Left kidney (tissue), 2 donors: ENCODE data around the gene KRTAP10-3. TPM values are rescaled to one million over a fixed set of nuclear protein-coding genes. Genes with fewer than 3 reads are reported as not detected.
"Not testable (repeated sequence)": the region's sequence is repeated elsewhere in the genome, so short reads cannot be mapped to it uniquely, and the experiment has no call there.

Source experiments
- DNase-seq: peaks from one replicate; pipeline ENCODE4 v3.0.0-alpha.2; 2013
- polyA plus RNA-seq: library from polyadenylated mRNA; unstranded; fragments of 120-200 nt; gene quantifications from one replicate; pipeline ENCODE4 v1.2.1, GENCODE V29; 2013; ENCODE audit not compliant: insufficient read length

KRTAP10-3 gene
- polyA plus RNA-seq, 1 donor, result not detected

GRCh38 chr21:44571296-44571695 is 12.7 kb upstream of the KRTAP10-3 start:
- DNase-seq, result no peak

GRCh38 chr21:44569861-44570517 is 11.4 kb upstream of the KRTAP10-3 start:
- DNase-seq, result no peak

- DNase-seq, result no peak
These were observed 10.3 kb upstream of the KRTAP10-3 start for GRCh38 chr21:44568667-44569556.

- no peak for DNase-seq
These were observed 9.7 kb upstream of the KRTAP10-3 start for GRCh38 chr21:44568261-44568660.

- DNase-seq, result no peak
These were observed 9.0 kb upstream of the KRTAP10-3 start for GRCh38 chr21:44567481-44568171.

- DNase-seq, result no peak
These were observed 7.8 kb upstream of the KRTAP10-3 start for GRCh38 chr21:44566403-44566802.

GRCh38 chr21:44564886-44565598 is 6.4 kb upstream of the KRTAP10-3 start:
- no peak for DNase-seq

- DNase-seq, result no peak
These were observed 5.5 kb upstream of the KRTAP10-3 start for GRCh38 chr21:44564099-44564498.

GRCh38 chr21:44558329-44558675 is 293 bp downstream of the KRTAP10-3 start:
- DNase-seq, result not testable (repeated sequence)

GRCh38 chr21:44557491-44558328 is 885 bp downstream of the KRTAP10-3 start:
- DNase-seq, result no peak

GRCh38 chr21:44556879-44557278 is 1.7 kb downstream of the KRTAP10-3 start:
- DNase-seq, result no peak

- DNase-seq, result no peak
These were observed 3.3 kb downstream of the KRTAP10-3 start for GRCh38 chr21:44555200-44555875.

GRCh38 chr21:44552681-44553080 is 5.9 kb downstream of the KRTAP10-3 start:
- no peak for DNase-seq

GRCh38 chr21:44552136-44552535 is 6.5 kb downstream of the KRTAP10-3 start:
- DNase-seq, result no peak

- no peak for DNase-seq
These were observed 7.1 kb downstream of the KRTAP10-3 start, which contains the start of gene KRTAP10-2 for GRCh38 chr21:44551340-44551961. Gene KRTAP10-2 (minus strand): TSS chr21:44551505. CDS start chr21:44551458, 47 bp downstream.

- DNase-seq, result no peak
These were observed 7.8 kb downstream of the KRTAP10-3 start for GRCh38 chr21:44550807-44551206.

- not testable (repeated sequence) for DNase-seq
These were observed 8.3 kb downstream of the KRTAP10-3 start for GRCh38 chr21:44550285-44550684.

- no peak for DNase-seq
These were observed 8.9 kb downstream of the KRTAP10-3 start for GRCh38 chr21:44549525-44550211.

- DNase-seq, result no peak
These were observed 9.7 kb downstream of the KRTAP10-3 start for GRCh38 chr21:44548922-44549321.
